Ascending aorta (tissue), 2 donors: Measurements from ENCODE around the gene GPNMB. TPM values are rescaled to one million over a fixed set of nuclear protein-coding genes. Genes with fewer than 3 reads are reported as not detected.

Experiments used
- DNase-seq, 2 donors: peaks; one replicate each; pipeline ENCODE4 v3.0.0-alpha.2; 2019; ENCODE audit warnings: low spot score in 2 of 2
- H3K27ac ChIP-seq, 2 donors: fragments of 200-600 bp; sonication (generic); one replicate each; pipeline ENCODE4 v1.5.1; 2016 to 2017; ENCODE audit warnings: mild to moderate bottlenecking in 1 of 2
- H3K27me3 ChIP-seq: fragments of 200-600 bp; sonication (generic); one replicate; pipeline ENCODE4 v1.5.1; 2017
- H3K36me3 ChIP-seq, 2 donors: fragments of 200-600 bp; sonication (generic); one replicate each; pipeline ENCODE4 v1.5.1; 2016
- H3K4me1 ChIP-seq, 2 donors: fragments of 200-600 bp; sonication (generic); one replicate each; pipeline ENCODE4 v1.5.1; 2016 to 2017; ENCODE audit warnings: mild to moderate bottlenecking in 1 of 2
- H3K4me3 ChIP-seq, 2 donors: fragments of 200-600 bp; sonication (generic); one replicate each; pipeline ENCODE4 v1.5.1; 2016 to 2017; ENCODE audit warnings: mild to moderate bottlenecking in 1 of 2
- H3K9me3 ChIP-seq, 2 donors: fragments of 200-600 bp; sonication (generic); one replicate each; pipeline ENCODE4 v1.5.1; 2016
- CTCF ChIP-seq, 3 experiments: fragments of 200-600 bp in 2 of 3; fragments of 450-650 bp in 1 of 3; sonication (generic) in 2 of 3; IDR thresholded peaks; one replicate each; pipeline ENCODE4 v1.5.1; 2016 to 2019; ENCODE audit warnings: antibody characterized with exemption in 3 of 3, mild to moderate bottlenecking in 1 of 3, moderate library complexity in 1 of 3
- intact Hi-C: fragments of 100-400 bp; cut with DNase I; formaldehyde crosslinking; loops from one replicate; pipeline ENCODE4 v1.15.1; 2023
- total RNA-seq: library from RNA; depleted of rRNA; stranded (reverse); fragments of >200 nt; gene quantifications from one replicate; pipeline ENCODE4 v1.1.0, GENCODE V29; 2016

Gene GPNMB
- total RNA-seq, 1 donor from 2014 or later = 46.4 TPM

GRCh38 chr7:23249486-23249885 lies 2.9 kb downstream of the GPNMB start:
- H3K4me1 ChIP-seq = peaks cover 0 to 11% of the 10 kb centered on the region in 2 donors
- no peaks in the 10 kb centered on the region for H3K27me3 ChIP-seq
- H3K4me3 ChIP-seq = no peak overlapping the region
- no peak for TF ChIP-seq CTCF (IDR thresholded peaks at IDR 0.05)
- no peak overlapping the region for H3K27ac ChIP-seq
- peaks cover 5 to 13% of the 10 kb centered on the region in 2 donors for H3K36me3 ChIP-seq
- H3K9me3 ChIP-seq = no peaks in the 10 kb centered on the region
- no peak for DNase-seq
- intact Hi-C loops = loop anchor here (5.0 to 10.0 kb wide), 2 partner anchors 142 to 395 kb away; partner anchors contain the start of gene KLHL7

GRCh38 chr7:23254051-23254681 lies 7.6 kb downstream of the GPNMB start:
- Histone ChIP-seq H3K27me3 (no peaks in the 10 kb centered on the region), H3K4me3 (no peak overlapping the region), H3K27ac (no peak overlapping the region), H3K4me1 (no peaks in the 10 kb centered on the region), H3K9me3 (no peaks in the 10 kb centered on the region), H3K36me3 (peaks cover 29 to 55% of the 10 kb centered on the region in 2 donors)
- no peak for TF ChIP-seq CTCF (IDR thresholded peaks at IDR 0.05)
- intact Hi-C loops = no loop called here
- no peak for DNase-seq

DNA sequence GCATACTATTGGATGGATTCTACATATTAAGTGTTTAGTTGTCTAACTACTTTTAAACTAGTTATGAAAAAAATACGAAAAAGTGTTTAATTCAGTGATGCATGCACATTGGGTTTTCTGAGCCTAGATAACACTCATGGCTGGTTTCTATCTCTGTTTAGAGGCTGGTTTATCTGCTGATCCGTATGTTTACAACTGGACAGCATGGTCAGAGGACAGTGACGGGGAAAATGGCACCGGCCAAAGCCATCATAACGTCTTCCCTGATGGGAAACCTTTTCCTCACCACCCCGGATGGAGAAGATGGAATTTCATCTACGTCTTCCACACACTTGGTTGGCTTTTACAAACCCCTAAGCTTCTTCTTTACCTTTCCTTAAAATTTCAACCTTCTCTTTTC lies 10.2 kb downstream of the GPNMB start:
- intact Hi-C loops = no loop called here
- Histone ChIP-seq H3K27me3 (no peaks in the 10 kb centered on the region), H3K27ac (no peak overlapping the region), H3K4me1 (no peaks in the 10 kb centered on the region), H3K9me3 (no peaks in the 10 kb centered on the region), H3K36me3 (peaks cover 41 to 72% of the 10 kb centered on the region in 2 donors), H3K4me3 (no peak overlapping the region)
- no peak for DNase-seq
- no peak for TF ChIP-seq CTCF (IDR thresholded peaks at IDR 0.05)

DNA sequence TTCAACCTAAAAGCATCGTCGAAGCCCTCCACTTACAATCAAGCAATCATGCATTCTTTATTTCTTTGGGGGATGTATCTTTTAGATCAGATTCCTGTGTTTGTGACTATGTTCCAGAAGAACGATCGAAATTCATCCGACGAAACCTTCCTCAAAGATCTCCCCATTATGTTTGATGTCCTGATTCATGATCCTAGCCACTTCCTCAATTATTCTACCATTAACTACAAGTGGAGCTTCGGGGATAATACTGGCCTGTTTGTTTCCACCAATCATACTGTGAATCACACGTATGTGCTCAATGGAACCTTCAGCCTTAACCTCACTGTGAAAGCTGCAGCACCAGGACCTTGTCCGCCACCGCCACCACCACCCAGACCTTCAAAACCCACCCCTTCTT lies 13.8 kb downstream of the GPNMB start:
- no peak for DNase-seq
- Histone ChIP-seq H3K4me3 (no peak overlapping the region), H3K27me3 (no peaks in the 10 kb centered on the region), H3K27ac (no peak overlapping the region), H3K4me1 (no peaks in the 10 kb centered on the region), H3K36me3 (peaks cover 29 to 50% of the 10 kb centered on the region in 2 donors), H3K9me3 (no peaks in the 10 kb centered on the region)
- TF ChIP-seq CTCF (IDR thresholded peaks at IDR 0.05) = no peak
- intact Hi-C loops = no loop called here

DNA sequence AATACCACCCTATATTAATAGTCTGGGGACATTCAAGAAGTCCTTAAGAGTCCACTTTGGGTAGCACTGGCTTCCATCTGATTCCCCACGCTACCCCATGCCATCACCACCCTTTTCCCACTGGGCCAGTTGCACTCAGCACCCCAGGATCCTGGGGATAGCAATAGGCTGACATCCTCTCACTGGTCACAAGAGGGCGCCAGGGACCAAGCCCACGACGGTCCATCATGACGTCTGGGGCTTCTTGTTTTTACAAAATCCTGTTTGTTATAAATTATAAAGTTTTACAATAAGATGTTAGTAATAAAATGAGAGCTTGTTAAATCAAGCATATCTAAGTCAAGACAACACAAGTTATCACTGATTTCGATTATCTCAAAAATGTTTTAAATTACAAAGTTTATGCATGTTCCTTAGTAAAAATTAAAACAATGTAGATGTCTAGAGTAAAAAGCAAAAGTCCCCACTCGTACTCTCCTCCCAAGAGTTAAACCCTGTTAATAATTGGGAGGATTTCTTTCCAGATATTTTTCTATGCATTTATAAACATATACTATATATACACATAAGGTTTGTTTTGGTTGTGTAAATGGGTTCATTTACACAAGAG lies 15.4 kb downstream of the GPNMB start:
- Histone ChIP-seq H3K9me3 (no peaks in the 10 kb centered on the region), H3K36me3 (peaks cover 36 to 39% of the 10 kb centered on the region in 2 donors), H3K4me1 (no peaks in the 10 kb centered on the region), H3K4me3 (no peak overlapping the region), H3K27ac (no peak overlapping the region), H3K27me3 (no peaks in the 10 kb centered on the region)
- intact Hi-C loops = no loop called here
- peak; percentile 15 to 72 for DNase-seq
- peak; percentile 35 to 90 (median 81) for TF ChIP-seq CTCF (IDR thresholded peaks at IDR 0.05)
